Left ventricle myocardium inferior (tissue), 1 donor: ENCODE data around the gene PROC. TPM values are rescaled to one million over a fixed set of nuclear protein-coding genes. Genes with fewer than 3 reads are reported as not detected.

Experiments used
- DNase-seq: peaks from one replicate; pipeline ENCODE4 v3.0.0-alpha.2; 2020
- H3K27ac ChIP-seq: fragments of 200-600 bp; replicated peaks from 2 replicates; pipeline ENCODE4 v1.8.0; 2021
- H3K27me3 ChIP-seq: fragments of 200-600 bp; 2 replicates; pipeline ENCODE4 v1.8.0; 2021; ENCODE audit warnings: low read depth
- H3K36me3 ChIP-seq: fragments of 200-600 bp; 2 replicates; pipeline ENCODE4 v1.8.0; 2021
- H3K4me1 ChIP-seq: fragments of 200-600 bp; 2 replicates; pipeline ENCODE4 v1.8.0; 2021
- H3K4me3 ChIP-seq: fragments of 200-600 bp; 2 replicates; pipeline ENCODE4 v1.8.0; 2021; ENCODE audit warnings: mild to moderate bottlenecking, moderate library complexity
- H3K9me3 ChIP-seq: fragments of 200-600 bp; replicated peaks from 2 replicates; pipeline ENCODE4 v1.8.0; 2021
- intact Hi-C: fragments of 100-400 bp; cut with micrococcal nuclease; formaldehyde crosslinking; loops from one replicate; pipeline ENCODE4 v1.11.0; 2022
- microRNA-seq: library from miRNA; unstranded; fragments of <30 nt; microRNA quantifications from one replicate; pipeline ENCODE4 v1.2.0, GENCODE V29; 2020
- total RNA-seq: library from RNA; stranded (reverse); fragmentation: NEBNext Ultra II Directional; extraction: Animal tissue kit (Norgen Biotek cat#: 25700); gene quantifications from one replicate; pipeline ENCODE4 v1.2.1, GENCODE V29; 2021
- TF ChIP-seq, protein P1 (sequence below): fragments of 200-600 bp; IDR thresholded peaks from 2 replicates; pipeline ENCODE4 v1.8.0; 2021; ENCODE audit warnings: antibody characterized with exemption, mild to moderate bottlenecking, borderline replicate concordance
- donor health status: DM: no; HTN: yes; CAD: no; lungs with severe emphysema.

The PROC gene
- total RNA-seq, 1 donor from 2014 or later: not detected

DNA sequence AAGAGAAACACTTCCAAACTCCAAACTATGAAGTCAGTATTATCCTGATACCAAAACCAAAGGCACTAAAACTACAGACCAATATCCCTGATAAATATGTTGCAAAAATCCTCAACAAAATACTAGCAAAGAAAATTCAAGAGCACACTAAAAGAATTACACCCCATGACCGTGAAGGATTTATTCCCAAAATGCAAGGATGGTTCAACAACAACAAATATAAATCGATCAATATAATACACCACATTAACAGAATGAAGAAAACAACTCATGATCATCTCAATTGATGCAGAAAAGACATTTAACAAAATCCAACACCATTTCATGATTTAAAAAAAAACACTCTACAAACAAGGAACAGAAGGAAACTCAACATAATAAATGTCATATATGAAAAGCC is 57.6 kb downstream of the PROC start:
- Histone ChIP-seq H3K9me3 (no peaks in the 10 kb centered on the region), H3K27me3 (no peaks in the 10 kb centered on the region), H3K27ac (no peak overlapping the region), H3K36me3 (peaks cover 10% of the 10 kb centered on the region), H3K4me3 (no peak overlapping the region), H3K4me1 (no peaks in the 10 kb centered on the region)
- DNase-seq: no peak
- TF ChIP-seq, protein P1, sequence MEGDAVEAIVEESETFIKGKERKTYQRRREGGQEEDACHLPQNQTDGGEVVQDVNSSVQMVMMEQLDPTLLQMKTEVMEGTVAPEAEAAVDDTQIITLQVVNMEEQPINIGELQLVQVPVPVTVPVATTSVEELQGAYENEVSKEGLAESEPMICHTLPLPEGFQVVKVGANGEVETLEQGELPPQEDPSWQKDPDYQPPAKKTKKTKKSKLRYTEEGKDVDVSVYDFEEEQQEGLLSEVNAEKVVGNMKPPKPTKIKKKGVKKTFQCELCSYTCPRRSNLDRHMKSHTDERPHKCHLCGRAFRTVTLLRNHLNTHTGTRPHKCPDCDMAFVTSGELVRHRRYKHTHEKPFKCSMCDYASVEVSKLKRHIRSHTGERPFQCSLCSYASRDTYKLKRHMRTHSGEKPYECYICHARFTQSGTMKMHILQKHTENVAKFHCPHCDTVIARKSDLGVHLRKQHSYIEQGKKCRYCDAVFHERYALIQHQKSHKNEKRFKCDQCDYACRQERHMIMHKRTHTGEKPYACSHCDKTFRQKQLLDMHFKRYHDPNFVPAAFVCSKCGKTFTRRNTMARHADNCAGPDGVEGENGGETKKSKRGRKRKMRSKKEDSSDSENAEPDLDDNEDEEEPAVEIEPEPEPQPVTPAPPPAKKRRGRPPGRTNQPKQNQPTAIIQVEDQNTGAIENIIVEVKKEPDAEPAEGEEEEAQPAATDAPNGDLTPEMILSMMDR: no peak
- intact Hi-C loops: loop anchor here (5.0 kb wide), 1 partner anchor 148 kb away; no protein-coding TSS in a partner anchor

Small RNA genes lying within 50 kb of the gene (microRNA-seq; reads per million reads assigned to microRNA genes)
- gene MIR4783: not detected

Other genes starting within 250 kb of the PROC start
- gene CYP27C1, start 198.1 kb upstream of the PROC start, total RNA-seq: 0.11 TPM
- 22.4 TPM for gene ERCC3, start 124.3 kb upstream of the PROC start, total RNA-seq
- 22.2 TPM for gene MAP3K2, start 30.5 kb upstream of the PROC start, total RNA-seq
- gene IWS1, start 108.1 kb downstream of the PROC start, total RNA-seq: 59.8 TPM
- gene MYO7B, start 117.3 kb downstream of the PROC start, total RNA-seq: 0.44 TPM
- gene GPR17, start 227.7 kb downstream of the PROC start, total RNA-seq: 0.16 TPM